WTC11 (cell line): ENCODE results near the gene TRABD2A. TPM values are rescaled to one million over a fixed set of nuclear protein-coding genes. Genes with fewer than 3 reads are reported as not detected.

ENCODE experiments used
- ATAC-seq: fragments of 200-7000 bp; cut with Tn5 transposase; 2 replicates; pipeline ENCODE4 v1.10.0; 2021; ENCODE audit warnings: mild to moderate bottlenecking, moderate library complexity
- CTCF ChIA-PET: fragments of 300-600 bp; sonication (Branson Sonifier 250); formaldehyde crosslinking; loops from one replicate; lab custom pipeline; 2021; ENCODE audit warnings: antibody characterized with exemption; lab: Charles Lee
- POLR2A ChIA-PET: fragments of 350-600 bp; sonication (Branson Sonifier 250); formaldehyde crosslinking; loops from one replicate; lab custom pipeline; 2021; ENCODE audit warnings: antibody characterized with exemption; lab: Charles Lee
- DNase-seq: peaks from one replicate; pipeline ENCODE4 v3.0.0; 2021; ENCODE audit warnings: low spot score
- H3K27ac Mint-ChIP-seq: 2 replicates; pipeline ENCODE4 v1.8.0; 2021; ENCODE audit warnings: mixed read lengths
- H3K27me3 Mint-ChIP-seq: 2 replicates; pipeline ENCODE4 v1.8.0; 2021; ENCODE audit warnings: low read depth, mild to moderate bottlenecking, moderate library complexity, mixed read lengths
- H3K36me3 Mint-ChIP-seq: 2 replicates; pipeline ENCODE4 v1.8.0; 2021; ENCODE audit warnings: mixed read lengths
- H3K4me1 Mint-ChIP-seq: 2 replicates; pipeline ENCODE4 v1.8.0; 2022; ENCODE audit warnings: mixed read lengths
- H3K4me3 Mint-ChIP-seq: 2 replicates; pipeline ENCODE4 v1.8.0; 2021; ENCODE audit warnings: mild to moderate bottlenecking, moderate library complexity, mixed read lengths
- H3K9me3 Mint-ChIP-seq: 2 replicates; pipeline ENCODE4 v1.8.0; 2021; ENCODE audit warnings: mixed read lengths
- AR ChIP-seq: fragments of 250-450 bp; sonication (Bioruptor Pico); IDR thresholded peaks from 2 replicates; pipeline ENCODE4 v1.9.0; 2021; ENCODE audit warnings: mild to moderate bottlenecking
- ATF2 ChIP-seq: sonication (generic); formaldehyde crosslinking; IDR thresholded peaks from 2 replicates; pipeline ENCODE4 v1.8.1; 2022; ENCODE audit warnings: low read depth, missing genetic modification reagents, borderline replicate concordance
- CBFB ChIP-seq: sonication (generic); formaldehyde crosslinking; IDR thresholded peaks from 2 replicates; pipeline ENCODE4 v1.8.1; 2022; ENCODE audit warnings: mild to moderate bottlenecking, low read depth, missing genetic modification reagents
- GABPB1 ChIP-seq: sonication (generic); formaldehyde crosslinking; IDR thresholded peaks from 2 replicates; pipeline ENCODE4 v1.8.1; 2023; ENCODE audit warnings: mild to moderate bottlenecking, missing genetic modification reagents
- GTF2I ChIP-seq: fragments of 250-450 bp; sonication (Bioruptor Pico); conservative IDR thresholded peaks from 2 replicates; pipeline ENCODE4 v1.4.0; 2021; ENCODE audit warnings: mild to moderate bottlenecking
- HMGA2 ChIP-seq: fragments of 250-450 bp; sonication (Bioruptor Pico); IDR thresholded peaks from 2 replicates; pipeline ENCODE4 v1.4.0; 2021; ENCODE audit warnings: mild to moderate bottlenecking, moderate library complexity
- JAZF1 ChIP-seq: fragments of 250-450 bp; sonication (Bioruptor Pico); IDR thresholded peaks from 2 replicates; pipeline ENCODE4 v1.9.0; 2021; ENCODE audit warnings: moderate library complexity, mild to moderate bottlenecking, inconsistent platforms
- MLX ChIP-seq: sonication (generic); formaldehyde crosslinking; IDR thresholded peaks from 2 replicates; pipeline ENCODE4 v1.8.1; 2023; ENCODE audit warnings: mild to moderate bottlenecking, missing genetic modification reagents, moderate library complexity
- NFYB ChIP-seq: sonication (generic); formaldehyde crosslinking; conservative IDR thresholded peaks from 2 replicates; pipeline ENCODE4 v1.8.0; 2022; ENCODE audit warnings: low read depth, missing genetic modification reagents
- OVOL2 ChIP-seq: fragments of 250-450 bp; sonication (Bioruptor Pico); IDR thresholded peaks from 2 replicates; pipeline ENCODE4 v1.9.0; 2021; ENCODE audit warnings: mild to moderate bottlenecking, borderline replicate concordance
- RORB ChIP-seq: fragments of 250-450 bp; sonication (Bioruptor Pico); IDR thresholded peaks from 2 replicates; pipeline ENCODE4 v1.9.0; 2021; ENCODE audit warnings: mild to moderate bottlenecking
- TCF7 ChIP-seq: sonication (generic); formaldehyde crosslinking; IDR thresholded peaks from 2 replicates; pipeline ENCODE4 v1.8.0; 2022; ENCODE audit warnings: mild to moderate bottlenecking, low read depth, missing genetic modification reagents, moderate library complexity
- ZBTB21 ChIP-seq: sonication (generic); formaldehyde crosslinking; IDR thresholded peaks from 2 replicates; pipeline ENCODE4 v1.8.1; 2023; ENCODE audit warnings: mild to moderate bottlenecking, missing genetic modification reagents, borderline replicate concordance
- ZNF138 ChIP-seq: sonication (generic); formaldehyde crosslinking; conservative IDR thresholded peaks from 2 replicates; pipeline ENCODE4 v1.8.1; 2022; ENCODE audit warnings: mild to moderate bottlenecking, moderate library complexity, missing genetic modification reagents
- ZNF671 ChIP-seq: fragments of 250-450 bp; sonication (Bioruptor Pico); IDR thresholded peaks from 2 replicates; pipeline ENCODE4 v1.8.0; 2021; ENCODE audit warnings: mild to moderate bottlenecking
- total RNA-seq: library from RNA; stranded (reverse); gene quantifications from 3 replicates; pipeline ENCODE4 v1.2.3, GENCODE V29; 2021
- TF ChIP-seq, protein P1 (sequence below): fragments of 250-450 bp; sonication (Bioruptor Pico); IDR thresholded peaks from 2 replicates; pipeline ENCODE4 v2.1.2; 2022; ENCODE audit warnings: mild to moderate bottlenecking, moderate library complexity
- TF ChIP-seq, protein P2 (sequence below): sonication (generic); formaldehyde crosslinking; IDR thresholded peaks from 2 replicates; pipeline ENCODE4 v1.8.0; 2023; ENCODE audit warnings: missing genetic modification reagents
- TF ChIP-seq, protein P3 (sequence below): sonication (generic); formaldehyde crosslinking; IDR thresholded peaks from 2 replicates; pipeline ENCODE4 v1.8.1; 2022; ENCODE audit warnings: mild to moderate bottlenecking, moderate library complexity, missing genetic modification reagents
- TF ChIP-seq, protein P4 (sequence below): fragments of 250-450 bp; sonication (Bioruptor Pico); IDR thresholded peaks from 2 replicates; pipeline ENCODE4 v1.9.0; 2021; ENCODE audit warnings: mild to moderate bottlenecking, borderline replicate concordance

Gene TRABD2A
- total RNA-seq, 1 experiment from 2014 or later: 12.1 TPM

- CTCF ChIA-PET: no interaction called here
- peak; percentile 88 for ATAC-seq
Measured at GRCh38 chr2:84781942-84782716, 98.8 kb downstream of the TRABD2A start.

More at GRCh38 chr2:84781942-84782716, 98.8 kb downstream of the TRABD2A start:
- no peak for DNase-seq
- TF ChIP-seq ZNF671 (CRISPR knock-in tag): no peak
- no peak for TF ChIP-seq ATF2 (CRISPR knock-in tag)
- TF ChIP-seq, protein P1, sequence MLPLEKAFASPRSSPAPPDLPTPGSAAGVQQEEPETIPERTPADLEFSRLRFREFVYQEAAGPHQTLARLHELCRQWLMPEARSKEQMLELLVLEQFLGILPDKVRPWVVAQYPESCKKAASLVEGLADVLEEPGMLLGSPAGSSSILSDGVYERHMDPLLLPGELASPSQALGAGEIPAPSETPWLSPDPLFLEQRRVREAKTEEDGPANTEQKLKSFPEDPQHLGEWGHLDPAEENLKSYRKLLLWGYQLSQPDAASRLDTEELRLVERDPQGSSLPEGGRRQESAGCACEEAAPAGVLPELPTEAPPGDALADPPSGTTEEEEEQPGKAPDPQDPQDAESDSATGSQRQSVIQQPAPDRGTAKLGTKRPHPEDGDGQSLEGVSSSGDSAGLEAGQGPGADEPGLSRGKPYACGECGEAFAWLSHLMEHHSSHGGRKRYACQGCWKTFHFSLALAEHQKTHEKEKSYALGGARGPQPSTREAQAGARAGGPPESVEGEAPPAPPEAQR (CRISPR knock-in tag): no peak
- TF ChIP-seq, protein P2, sequence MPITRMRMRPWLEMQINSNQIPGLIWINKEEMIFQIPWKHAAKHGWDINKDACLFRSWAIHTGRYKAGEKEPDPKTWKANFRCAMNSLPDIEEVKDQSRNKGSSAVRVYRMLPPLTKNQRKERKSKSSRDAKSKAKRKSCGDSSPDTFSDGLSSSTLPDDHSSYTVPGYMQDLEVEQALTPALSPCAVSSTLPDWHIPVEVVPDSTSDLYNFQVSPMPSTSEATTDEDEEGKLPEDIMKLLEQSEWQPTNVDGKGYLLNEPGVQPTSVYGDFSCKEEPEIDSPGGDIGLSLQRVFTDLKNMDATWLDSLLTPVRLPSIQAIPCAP (CRISPR knock-in tag): no peak
- TF ChIP-seq, protein P3, sequence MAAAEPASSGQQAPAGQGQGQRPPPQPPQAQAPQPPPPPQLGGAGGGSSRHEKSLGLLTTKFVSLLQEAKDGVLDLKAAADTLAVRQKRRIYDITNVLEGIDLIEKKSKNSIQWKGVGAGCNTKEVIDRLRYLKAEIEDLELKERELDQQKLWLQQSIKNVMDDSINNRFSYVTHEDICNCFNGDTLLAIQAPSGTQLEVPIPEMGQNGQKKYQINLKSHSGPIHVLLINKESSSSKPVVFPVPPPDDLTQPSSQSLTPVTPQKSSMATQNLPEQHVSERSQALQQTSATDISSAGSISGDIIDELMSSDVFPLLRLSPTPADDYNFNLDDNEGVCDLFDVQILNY (CRISPR knock-in tag): no peak
- TF ChIP-seq JAZF1 (CRISPR knock-in tag): no peak
- no peak for TF ChIP-seq NFYB (CRISPR knock-in tag)
- no peak for TF ChIP-seq CBFB (CRISPR knock-in tag)
- no peak for TF ChIP-seq ZBTB21 (CRISPR knock-in tag)
- no peak for TF ChIP-seq GTF2I (CRISPR knock-in tag)
- no peak for TF ChIP-seq HMGA2 (CRISPR knock-in tag)
- TF ChIP-seq TCF7: no peak
- no peak for TF ChIP-seq MLX
- no peak for TF ChIP-seq GABPB1
- no peak for TF ChIP-seq AR (CRISPR knock-in tag)
- TF ChIP-seq RORB (CRISPR knock-in tag): no peak
- TF ChIP-seq OVOL2 (CRISPR knock-in tag): no peak
- TF ChIP-seq, protein P4, sequence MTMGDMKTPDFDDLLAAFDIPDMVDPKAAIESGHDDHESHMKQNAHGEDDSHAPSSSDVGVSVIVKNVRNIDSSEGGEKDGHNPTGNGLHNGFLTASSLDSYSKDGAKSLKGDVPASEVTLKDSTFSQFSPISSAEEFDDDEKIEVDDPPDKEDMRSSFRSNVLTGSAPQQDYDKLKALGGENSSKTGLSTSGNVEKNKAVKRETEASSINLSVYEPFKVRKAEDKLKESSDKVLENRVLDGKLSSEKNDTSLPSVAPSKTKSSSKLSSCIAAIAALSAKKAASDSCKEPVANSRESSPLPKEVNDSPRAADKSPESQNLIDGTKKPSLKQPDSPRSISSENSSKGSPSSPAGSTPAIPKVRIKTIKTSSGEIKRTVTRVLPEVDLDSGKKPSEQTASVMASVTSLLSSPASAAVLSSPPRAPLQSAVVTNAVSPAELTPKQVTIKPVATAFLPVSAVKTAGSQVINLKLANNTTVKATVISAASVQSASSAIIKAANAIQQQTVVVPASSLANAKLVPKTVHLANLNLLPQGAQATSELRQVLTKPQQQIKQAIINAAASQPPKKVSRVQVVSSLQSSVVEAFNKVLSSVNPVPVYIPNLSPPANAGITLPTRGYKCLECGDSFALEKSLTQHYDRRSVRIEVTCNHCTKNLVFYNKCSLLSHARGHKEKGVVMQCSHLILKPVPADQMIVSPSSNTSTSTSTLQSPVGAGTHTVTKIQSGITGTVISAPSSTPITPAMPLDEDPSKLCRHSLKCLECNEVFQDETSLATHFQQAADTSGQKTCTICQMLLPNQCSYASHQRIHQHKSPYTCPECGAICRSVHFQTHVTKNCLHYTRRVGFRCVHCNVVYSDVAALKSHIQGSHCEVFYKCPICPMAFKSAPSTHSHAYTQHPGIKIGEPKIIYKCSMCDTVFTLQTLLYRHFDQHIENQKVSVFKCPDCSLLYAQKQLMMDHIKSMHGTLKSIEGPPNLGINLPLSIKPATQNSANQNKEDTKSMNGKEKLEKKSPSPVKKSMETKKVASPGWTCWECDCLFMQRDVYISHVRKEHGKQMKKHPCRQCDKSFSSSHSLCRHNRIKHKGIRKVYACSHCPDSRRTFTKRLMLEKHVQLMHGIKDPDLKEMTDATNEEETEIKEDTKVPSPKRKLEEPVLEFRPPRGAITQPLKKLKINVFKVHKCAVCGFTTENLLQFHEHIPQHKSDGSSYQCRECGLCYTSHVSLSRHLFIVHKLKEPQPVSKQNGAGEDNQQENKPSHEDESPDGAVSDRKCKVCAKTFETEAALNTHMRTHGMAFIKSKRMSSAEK (CRISPR knock-in tag): no peak
- TF ChIP-seq ZNF138: no peak
- POLR2A ChIA-PET: no interaction called here
- H3K4me3 Mint-ChIP-seq: no peak overlapping the region
- no peaks in the 10 kb centered on the region for H3K27me3 Mint-ChIP-seq
- peaks cover 23% of the 10 kb centered on the region for H3K4me1 Mint-ChIP-seq
- peaks cover 4% of the 10 kb centered on the region for H3K9me3 Mint-ChIP-seq
- H3K27ac Mint-ChIP-seq: no peak overlapping the region
- no peaks in the 10 kb centered on the region for H3K36me3 Mint-ChIP-seq
